Liver (tissue), 9 donors: ENCODE measurements around the gene CYP4F11. TPM values are rescaled to one million over a fixed set of nuclear protein-coding genes. Genes with fewer than 3 reads are reported as not detected.
A peak's percentile ranks its signal among the peaks of the same experiment; 100 is the strongest.

Experiments
- DNase-seq: peaks from one replicate; pipeline ENCODE4 v3.0.0-alpha.2; 2017; ENCODE audit warnings: low spot score
- H3K27ac ChIP-seq, 2 donors: one replicate each; pipeline ENCODE4 v1.7.0; 2013; ENCODE audit warnings: inconsistent platforms in 2 of 2, low read length in 2 of 2, control low read depth in 1 of 2, low read depth in 1 of 2, mild to moderate bottlenecking in 1 of 2
- H3K27me3 ChIP-seq, 4 donors: one replicate each; pipeline versions ENCODE4 v1.6.1 to v1.7.0; 2013; ENCODE audit warnings: low read length in 3 of 4, inconsistent platforms in 1 of 4, mild to moderate bottlenecking in 1 of 4, moderate library complexity in 1 of 4; ENCODE audit not compliant: control insufficient read depth in 4 of 4, insufficient read depth in 4 of 4
- H3K36me3 ChIP-seq, 4 donors: one replicate each; pipeline versions ENCODE4 v1.6.1 to v1.7.0; 2013; ENCODE audit warnings: low read length in 3 of 4, mild to moderate bottlenecking in 3 of 4, low read depth in 1 of 4, moderate library complexity in 1 of 4; ENCODE audit not compliant: control insufficient read depth in 4 of 4, insufficient read depth in 3 of 4
- H3K4me1 ChIP-seq, 4 donors: one replicate each; pipeline versions ENCODE4 v1.6.1 to v1.7.0; 2013; ENCODE audit warnings: low read length in 3 of 4, mild to moderate bottlenecking in 3 of 4, moderate library complexity in 1 of 4; ENCODE audit not compliant: control insufficient read depth in 4 of 4, insufficient read depth in 4 of 4
- H3K4me3 ChIP-seq, 3 donors: one replicate each; pipeline versions ENCODE4 v1.6.1 to v1.7.0; 2013; ENCODE audit warnings: low read length in 3 of 3, control low read depth in 1 of 3, low read depth in 1 of 3, mild to moderate bottlenecking in 1 of 3
- H3K9ac ChIP-seq, 2 donors: one replicate each; pipeline ENCODE4 v1.7.0; 2013; ENCODE audit warnings: low read length in 2 of 2, mild to moderate bottlenecking in 2 of 2, moderate library complexity in 2 of 2, control low read depth in 1 of 2, low read depth in 1 of 2
- H3K9me3 ChIP-seq, 4 donors: one replicate each; pipeline versions ENCODE4 v1.6.1 to v1.7.0; 2013; ENCODE audit warnings: low read length in 3 of 4; ENCODE audit not compliant: control insufficient read depth in 4 of 4
- EGR1 ChIP-seq, 2 donors: IDR thresholded peaks; 2 replicates each; pipeline ENCODE4 v1.6.1; 2016 to 2018; ENCODE audit warnings: antibody characterized with exemption in 2 of 2, low read depth in 2 of 2
- FOXA1 ChIP-seq: IDR thresholded peaks from 2 replicates; pipeline ENCODE4 v1.6.1; 2016; ENCODE audit warnings: antibody characterized with exemption
- FOXA2 ChIP-seq: IDR thresholded peaks from 2 replicates; pipeline ENCODE4 v1.6.1; 2016; ENCODE audit warnings: antibody characterized with exemption
- GABPA ChIP-seq, 2 donors: IDR thresholded peaks in 1 of 2; conservative IDR thresholded peaks in 1 of 2; 2 replicates each; pipeline ENCODE4 v1.6.1; 2016; ENCODE audit warnings: antibody characterized with exemption in 2 of 2, mild to moderate bottlenecking in 1 of 2, moderate library complexity in 1 of 2
- HNF4A ChIP-seq, 2 donors: conservative IDR thresholded peaks; 2 replicates each; pipeline ENCODE4 v1.6.1; 2016; ENCODE audit warnings: antibody characterized with exemption in 2 of 2, mild to moderate bottlenecking in 2 of 2
- HNF4G ChIP-seq: IDR thresholded peaks from 2 replicates; pipeline ENCODE4 v1.6.1; 2016; ENCODE audit warnings: antibody characterized with exemption
- JUND ChIP-seq, 2 donors: IDR thresholded peaks; 2 replicates each; pipeline ENCODE4 v1.6.1; 2016; ENCODE audit warnings: antibody characterized with exemption in 2 of 2
- NR2F2 ChIP-seq: IDR thresholded peaks from 2 replicates; pipeline ENCODE4 v1.6.1; 2016; ENCODE audit warnings: antibody characterized with exemption
- RAD21 ChIP-seq, 2 donors: IDR thresholded peaks; 2 replicates each; pipeline ENCODE4 v1.6.1; 2016; ENCODE audit warnings: antibody characterized with exemption in 2 of 2, mild to moderate bottlenecking in 2 of 2
- REST ChIP-seq: IDR thresholded peaks from 2 replicates; pipeline ENCODE4 v1.6.1; 2016; ENCODE audit warnings: antibody characterized with exemption, mild to moderate bottlenecking
- RXRA ChIP-seq, 2 donors: IDR thresholded peaks; 2 replicates each; pipeline ENCODE4 v1.6.1; 2017 to 2018; ENCODE audit warnings: antibody characterized with exemption in 2 of 2, mild to moderate bottlenecking in 1 of 2
- SP1 ChIP-seq: IDR thresholded peaks from 2 replicates; pipeline ENCODE4 v1.6.1; 2018; ENCODE audit warnings: antibody characterized with exemption, mild to moderate bottlenecking
- TAF1 ChIP-seq: conservative IDR thresholded peaks from 2 replicates; pipeline ENCODE4 v1.6.1; 2016; ENCODE audit warnings: antibody characterized with exemption, mild to moderate bottlenecking
- YY1 ChIP-seq: IDR thresholded peaks from 2 replicates; pipeline ENCODE4 v1.6.1; 2016; ENCODE audit warnings: antibody characterized with exemption, mild to moderate bottlenecking
- ZBTB33 ChIP-seq: IDR thresholded peaks from 2 replicates; pipeline ENCODE4 v1.6.1; 2016; ENCODE audit warnings: antibody characterized with exemption
- WGBS: extraction: QIAGEN DNeasy Blood & Tissue Kit; methylation state at CpG from one replicate; pipeline ENCODE4 v1.1.7; 2013; 5-methylcytosine and 5-hydroxymethylcytosine counted together
- polyA plus RNA-seq, 2 donors: library from polyadenylated mRNA; stranded (reverse) in 1 of 2; unstranded in 1 of 2; fragments of 200-250 nt in 1 of 2; fragments of >200 nt in 1 of 2; fragmentation: Nextera tagmentation in 1 of 2; extraction: Ambion mirVana in 1 of 2; gene quantifications; one replicate each; pipeline versions ENCODE4 v1.2.1 to v1.2.3, GENCODE V29; 2013 to 2015
- total RNA-seq, 2 donors: library from RNA; depleted of rRNA; stranded (reverse); fragments of >200 nt; gene quantifications; one replicate each; pipeline ENCODE4 v1.2.3, GENCODE V29; 2014
- TF ChIP-seq, protein P1 (sequence below): IDR thresholded peaks from 2 replicates; pipeline ENCODE4 v1.6.1; 2016; ENCODE audit warnings: antibody characterized with exemption
- TF ChIP-seq, protein P2 (sequence below): fragments of 150-350 bp; IDR thresholded peaks from 2 replicates; pipeline ENCODE4 v1.5.1; 2017; ENCODE audit warnings: improper control_type of control experiment, low read depth, low read length; ENCODE audit not compliant: missing input control
- TF ChIP-seq, protein P3 (sequence below): IDR thresholded peaks from 2 replicates; pipeline ENCODE4 v1.6.1; 2016; ENCODE audit warnings: antibody characterized with exemption
- donor health status: healthy.
- donor health status: healthy.
- donor health status: healthy.
- donor health status: healthy.
- donor health status: healthy.

Gene CYP4F11
- total and polyA plus RNA-seq, 4 donors, result 2.1 to 77.4 (median 32.3) TPM

- Histone ChIP-seq H3K27me3 (no peaks in the 10 kb centered on the region), H3K4me3 (no peak overlapping the region), H3K9ac (no peak overlapping the region), H3K36me3 (no peaks in the 10 kb centered on the region), H3K4me1 (peaks cover 6 to 22% (median 16%) of the 10 kb centered on the region in 4 donors), H3K27ac (no peak overlapping the region), H3K9me3 (no peaks in the 10 kb centered on the region)
- no peak for DNase-seq
- TF ChIP-seq EGR1 (IDR thresholded peaks at IDR 0.05; ENCODE audit: low read depth in 2 of 2) (no peak), RXRA (IDR thresholded peaks at IDR 0.05) (peak in 1 of 2 donors; percentile 9), RAD21 (IDR thresholded peaks at IDR 0.05) (no peak), ZBTB33 (no peak), HNF4G (no peak), HNF4A (conservative IDR thresholded peaks at IDR 0.05) (peak in 1 of 2 donors; percentile 17)
- 22% methylated on average over 5 of the region's 5 CpGs for WGBS
Measured at GRCh38 chr19:15866636-15867035, 67.7 kb downstream of the CYP4F11 start.

- Histone ChIP-seq H3K9me3 (no peaks in the 10 kb centered on the region), H3K4me3 (no peak overlapping the region), H3K27me3 (no peaks in the 10 kb centered on the region), H3K9ac (no peak overlapping the region), H3K36me3 (no peaks in the 10 kb centered on the region), H3K4me1 (peaks cover 2 to 19% (median 12%) of the 10 kb centered on the region in 4 donors), H3K27ac (no peak overlapping the region)
- TF ChIP-seq, protein P1, sequence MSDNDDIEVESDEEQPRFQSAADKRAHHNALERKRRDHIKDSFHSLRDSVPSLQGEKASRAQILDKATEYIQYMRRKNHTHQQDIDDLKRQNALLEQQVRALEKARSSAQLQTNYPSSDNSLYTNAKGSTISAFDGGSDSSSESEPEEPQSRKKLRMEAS, result no peak
- TF ChIP-seq EGR1 (IDR thresholded peaks at IDR 0.05; ENCODE audit: low read depth in 2 of 2), result no peak
- TF ChIP-seq, protein P2, sequence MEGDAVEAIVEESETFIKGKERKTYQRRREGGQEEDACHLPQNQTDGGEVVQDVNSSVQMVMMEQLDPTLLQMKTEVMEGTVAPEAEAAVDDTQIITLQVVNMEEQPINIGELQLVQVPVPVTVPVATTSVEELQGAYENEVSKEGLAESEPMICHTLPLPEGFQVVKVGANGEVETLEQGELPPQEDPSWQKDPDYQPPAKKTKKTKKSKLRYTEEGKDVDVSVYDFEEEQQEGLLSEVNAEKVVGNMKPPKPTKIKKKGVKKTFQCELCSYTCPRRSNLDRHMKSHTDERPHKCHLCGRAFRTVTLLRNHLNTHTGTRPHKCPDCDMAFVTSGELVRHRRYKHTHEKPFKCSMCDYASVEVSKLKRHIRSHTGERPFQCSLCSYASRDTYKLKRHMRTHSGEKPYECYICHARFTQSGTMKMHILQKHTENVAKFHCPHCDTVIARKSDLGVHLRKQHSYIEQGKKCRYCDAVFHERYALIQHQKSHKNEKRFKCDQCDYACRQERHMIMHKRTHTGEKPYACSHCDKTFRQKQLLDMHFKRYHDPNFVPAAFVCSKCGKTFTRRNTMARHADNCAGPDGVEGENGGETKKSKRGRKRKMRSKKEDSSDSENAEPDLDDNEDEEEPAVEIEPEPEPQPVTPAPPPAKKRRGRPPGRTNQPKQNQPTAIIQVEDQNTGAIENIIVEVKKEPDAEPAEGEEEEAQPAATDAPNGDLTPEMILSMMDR, result no peak
- TF ChIP-seq HNF4A (conservative IDR thresholded peaks at IDR 0.05), result no peak
- TF ChIP-seq GABPA (IDR thresholded peaks at IDR 0.05 in 1 of 2, conservative IDR thresholded peaks at IDR 0.05 in 1 of 2), result no peak
- TF ChIP-seq REST, result no peak
- TF ChIP-seq, protein P3, sequence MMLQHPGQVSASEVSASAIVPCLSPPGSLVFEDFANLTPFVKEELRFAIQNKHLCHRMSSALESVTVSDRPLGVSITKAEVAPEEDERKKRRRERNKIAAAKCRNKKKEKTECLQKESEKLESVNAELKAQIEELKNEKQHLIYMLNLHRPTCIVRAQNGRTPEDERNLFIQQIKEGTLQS, result no peak
- TF ChIP-seq YY1, result no peak
- no peak for TF ChIP-seq FOXA2
- TF ChIP-seq RAD21 (IDR thresholded peaks at IDR 0.05), result no peak
- TF ChIP-seq SP1, result no peak
- no peak for TF ChIP-seq FOXA1
- no peak for TF ChIP-seq ZBTB33
- TF ChIP-seq JUND (IDR thresholded peaks at IDR 0.05), result no peak
- TF ChIP-seq RXRA (IDR thresholded peaks at IDR 0.05), result no peak
- TF ChIP-seq NR2F2, result no peak
- TF ChIP-seq HNF4G, result no peak
- no peak for TF ChIP-seq TAF1
- DNase-seq, result no peak
- 85% methylated on average over 5 of the region's 5 CpGs for WGBS
Measured at GRCh38 chr19:15864824-15865223, 69.5 kb downstream of the CYP4F11 start.
